ENCODE measurements around the gene LNX2.
A peak's percentile ranks its signal among the peaks of the same experiment; 100 is the strongest.

Gene LNX2

GRCh38 chr13:27620377-27621115 lies at the start of gene LNX2:
Gene LNX2, minus strand, starts transcription at chr13:27620529. Its CDS starts 38,826 bp downstream, at chr13:27581703.
- peak; percentile 72 for DNase-seq (ENCODE audit: low read depth, low spot score)

- no peak for DNase-seq (ENCODE audit: low read depth, low spot score)
Measured at GRCh38 chr13:27667946-27668345, 47.6 kb upstream of the LNX2 start.

DNA sequence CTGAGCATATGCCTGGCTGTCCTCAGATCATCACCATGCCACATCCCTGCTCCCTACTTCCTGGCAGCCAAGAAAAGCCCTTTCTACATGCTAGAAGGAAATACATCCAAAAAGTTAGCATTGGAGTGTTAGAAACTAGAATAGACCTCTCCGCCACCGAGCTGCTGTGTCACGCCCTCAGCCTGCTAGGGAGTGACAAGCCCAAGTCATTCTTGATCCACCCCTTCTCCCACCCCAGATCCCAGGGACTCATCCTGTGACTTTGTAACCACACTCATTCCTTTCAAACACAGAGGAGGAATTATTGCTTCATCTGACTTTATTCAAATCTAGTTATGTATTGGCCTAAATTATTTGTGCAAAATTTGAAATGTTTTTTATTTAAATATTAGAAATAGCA lies 46.6 kb upstream of the LNX2 start:
- no peak for DNase-seq (ENCODE audit: low read depth, low spot score)

- no peak for DNase-seq (ENCODE audit: low read depth, low spot score)
Measured at GRCh38 chr13:27665761-27666160, 45.4 kb upstream of the LNX2 start.

GRCh38 chr13:27665333-27665732 lies 45.0 kb upstream of the LNX2 start:
- no peak for DNase-seq (ENCODE audit: low read depth, low spot score)

GRCh38 chr13:27663947-27664346 lies 43.6 kb upstream of the LNX2 start:
- no peak for DNase-seq (ENCODE audit: low read depth, low spot score)

GRCh38 chr13:27662738-27663470 lies 42.6 kb upstream of the LNX2 start:
- DNase-seq (ENCODE audit: low read depth, low spot score), result no peak

- DNase-seq (ENCODE audit: low read depth, low spot score), result no peak
Measured at GRCh38 chr13:27661017-27661416, 40.7 kb upstream of the LNX2 start.

DNA sequence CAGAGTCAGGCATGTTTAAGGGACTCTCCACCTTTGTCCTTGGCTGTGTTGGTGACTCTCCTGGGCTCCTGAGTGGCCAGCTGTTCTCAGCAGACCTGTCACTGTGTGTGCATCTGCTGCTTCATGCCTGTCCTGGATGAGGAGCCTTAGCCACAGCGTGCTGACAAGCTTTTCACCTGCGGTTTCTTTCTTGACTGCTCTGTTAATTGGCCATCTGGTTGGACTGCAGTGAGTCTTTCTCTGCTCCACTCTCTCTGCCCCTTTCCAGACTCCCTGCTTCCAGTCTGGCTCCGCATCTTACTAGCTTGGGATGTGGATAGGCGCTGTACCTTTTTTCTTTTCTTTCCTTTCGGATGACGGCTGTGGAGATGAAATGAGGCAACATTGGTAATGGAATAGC lies 40.2 kb upstream of the LNX2 start:
- DNase-seq (ENCODE audit: low read depth, low spot score), result no peak

DNA sequence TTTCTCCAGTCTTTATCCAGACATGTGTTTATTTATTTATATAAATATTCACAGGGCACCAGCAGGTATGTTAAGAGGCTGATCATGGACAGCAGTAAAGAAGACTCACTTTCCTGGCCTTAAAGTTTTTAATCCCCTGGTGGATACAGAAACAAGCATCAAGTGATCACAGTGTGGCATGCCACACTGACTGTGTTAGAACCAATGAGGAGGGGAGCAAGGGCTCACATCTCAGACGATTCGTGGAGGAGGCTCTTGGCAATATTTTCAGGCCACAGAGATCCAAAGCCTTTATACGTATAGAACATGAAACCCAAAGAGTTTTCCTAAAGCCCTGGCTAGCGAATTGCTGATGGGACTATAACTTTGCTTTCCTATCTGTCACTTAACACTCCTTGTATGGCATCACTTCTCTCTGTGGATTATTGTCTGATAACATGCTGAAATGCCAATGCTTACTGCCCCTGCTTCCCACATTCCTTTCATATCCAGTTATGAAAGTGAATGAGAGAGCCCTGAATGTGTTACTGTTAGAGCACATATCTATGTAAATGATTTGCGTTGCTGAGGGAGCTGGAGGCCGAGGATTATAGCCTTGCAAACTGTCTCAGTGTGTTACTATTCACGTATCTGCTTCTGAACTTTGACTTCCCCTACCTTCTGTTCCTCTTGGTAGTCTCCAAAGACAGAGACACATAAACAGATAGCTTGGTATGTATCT lies 39.0 kb upstream of the LNX2 start:
- DNase-seq (ENCODE audit: low read depth, low spot score), result no peak

DNA sequence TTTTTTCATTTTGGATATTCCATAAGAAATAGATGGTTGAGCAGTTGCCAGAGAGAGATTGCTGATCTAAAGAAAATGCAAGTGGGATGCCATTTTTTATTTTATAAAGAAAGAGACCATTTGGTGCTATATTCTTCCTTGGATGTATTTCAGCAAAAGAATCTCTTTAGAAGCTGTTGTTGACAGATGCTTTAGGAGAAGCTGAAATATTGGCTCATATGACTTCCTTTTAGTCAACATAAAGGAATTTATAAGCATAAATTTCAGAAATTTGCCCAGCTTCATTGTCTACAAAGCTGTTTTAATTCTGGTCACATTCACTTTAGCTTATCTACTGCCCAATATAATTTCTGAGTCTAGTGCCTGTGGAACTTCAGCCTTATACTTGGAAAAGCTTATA lies 38.2 kb upstream of the LNX2 start:
- DNase-seq (ENCODE audit: low read depth, low spot score), result no peak

- no peak for DNase-seq (ENCODE audit: low read depth, low spot score)
Measured at GRCh38 chr13:27657724-27658123, 37.4 kb upstream of the LNX2 start.

- no peak for DNase-seq (ENCODE audit: low read depth, low spot score)
Measured at GRCh38 chr13:27654816-27655215, 34.5 kb upstream of the LNX2 start.

GRCh38 chr13:27654059-27654458 lies 33.7 kb upstream of the LNX2 start:
- no peak for DNase-seq (ENCODE audit: low read depth, low spot score)

DNA sequence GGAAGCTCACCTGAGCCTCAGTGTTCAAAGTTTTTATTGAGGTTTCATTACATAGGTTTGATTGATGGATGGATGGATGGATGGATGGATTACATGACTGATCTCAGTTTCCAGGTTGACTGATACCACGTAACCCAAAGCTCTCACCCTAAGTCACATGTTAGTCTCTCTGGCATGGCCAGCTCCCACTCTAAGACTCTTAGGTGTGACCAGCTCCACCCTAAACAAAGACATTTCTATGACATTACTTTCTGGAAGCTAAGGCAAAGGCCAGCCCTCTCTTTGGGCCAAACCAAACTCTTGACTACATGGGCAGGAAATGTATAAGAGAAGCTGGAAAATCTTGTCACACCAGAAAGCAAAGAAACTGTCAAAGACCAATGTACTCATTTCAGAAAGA lies 30.0 kb upstream of the LNX2 start:
- DNase-seq (ENCODE audit: low read depth, low spot score), result no peak

DNA sequence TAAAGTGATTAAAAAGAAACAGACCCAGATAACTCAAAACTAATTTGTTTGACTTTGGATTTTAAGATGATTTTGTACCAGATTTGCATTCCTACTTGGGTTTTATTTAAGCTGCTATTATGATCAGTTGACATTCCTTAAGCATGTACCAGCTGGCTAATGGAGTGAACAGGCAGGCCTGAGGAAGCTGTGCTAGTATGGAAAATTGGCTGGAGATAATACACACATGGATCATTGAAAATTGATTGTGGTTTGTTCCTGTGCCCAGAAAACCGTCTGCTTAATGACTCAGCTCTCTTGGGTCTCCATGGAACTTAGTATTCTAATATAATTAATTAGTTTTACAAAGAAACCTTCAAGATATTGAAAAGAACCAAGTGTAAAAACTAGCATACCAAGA lies 24.0 kb upstream of the LNX2 start:
- no peak for DNase-seq (ENCODE audit: low read depth, low spot score)

DNA sequence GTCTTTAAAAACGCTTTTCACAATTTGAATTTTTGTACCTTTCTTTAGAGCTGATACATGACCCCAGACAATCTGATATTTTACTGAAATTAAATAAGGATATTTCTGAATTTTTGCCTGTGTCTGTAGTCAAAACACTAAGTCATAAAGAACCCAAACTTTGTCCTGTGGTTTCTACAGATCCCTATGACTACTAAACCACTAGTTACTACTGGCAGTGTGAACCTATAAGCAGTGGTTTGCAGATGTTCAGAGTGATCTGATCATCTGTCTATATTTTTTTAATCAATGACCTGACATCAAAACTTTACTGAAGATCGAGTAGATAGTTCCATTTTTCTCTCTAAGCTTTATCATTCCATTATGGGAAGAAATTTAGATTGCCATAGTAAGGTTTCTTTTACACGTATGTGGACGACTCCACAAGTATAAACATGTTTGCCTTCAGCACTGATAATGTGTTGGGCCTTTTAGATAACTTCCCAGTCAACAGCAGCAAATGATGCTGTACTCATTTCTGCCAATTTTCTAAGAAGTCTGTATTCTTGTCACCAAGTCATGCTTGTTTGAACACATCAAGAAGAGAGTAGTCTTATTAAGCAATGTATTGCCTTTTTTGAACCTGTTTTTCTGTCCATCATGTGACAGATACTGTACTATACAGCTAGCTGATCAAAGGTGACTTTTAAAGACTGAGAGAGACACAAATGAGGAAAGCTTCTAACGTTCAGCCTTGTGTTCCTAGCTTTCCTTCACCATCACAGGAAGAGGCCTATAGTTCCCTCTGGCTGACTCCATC lies 23.2 kb upstream of the LNX2 start:
- DNase-seq (ENCODE audit: low read depth, low spot score), result no peak

GRCh38 chr13:27641711-27642502 lies 21.6 kb upstream of the LNX2 start:
- no peak for DNase-seq (ENCODE audit: low read depth, low spot score)

GRCh38 chr13:27639186-27639585 lies 18.9 kb upstream of the LNX2 start:
- no peak for DNase-seq (ENCODE audit: low read depth, low spot score)

- no peak for DNase-seq (ENCODE audit: low read depth, low spot score)
Measured at GRCh38 chr13:27638521-27638920, 18.2 kb upstream of the LNX2 start.

DNA sequence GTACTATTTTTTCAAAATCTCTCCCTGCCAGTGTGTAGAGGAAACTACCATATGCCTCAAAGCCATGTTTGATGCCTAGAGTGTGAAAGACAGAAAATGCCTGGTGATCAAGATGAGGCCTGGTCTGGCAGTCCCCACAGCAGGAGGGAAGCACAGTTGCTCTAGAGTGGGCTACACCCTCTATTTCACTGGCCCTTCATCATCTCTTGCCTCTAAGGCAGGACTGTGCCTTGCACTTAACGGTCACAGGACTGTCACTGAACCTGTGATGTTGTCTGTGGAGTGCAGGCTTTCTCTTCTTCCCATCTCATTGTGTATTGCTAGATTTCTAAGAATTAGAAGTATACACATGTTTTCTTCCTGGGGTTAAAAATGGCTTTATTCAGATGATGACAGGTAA lies 17.7 kb upstream of the LNX2 start:
- DNase-seq (ENCODE audit: low read depth, low spot score), result no peak
